ENCODE measurements around the gene AJM1. TPM values are rescaled to one million over a fixed set of nuclear protein-coding genes. Genes with fewer than 3 reads are reported as not detected.

AJM1 gene
- total and polyA plus RNA-seq, 7 donors: 1.3 to 4.9 (median 2.0) TPM

GRCh38 chr9:136849038-136849959, 7.0 kb downstream of the AJM1 start, which contains the start of gene PHPT1:
PHPT1 (plus strand) TSS chr9:136849409; CDS start chr9:136849431, 22 bp downstream.
- Histone ChIP-seq H3K27me3 (ENCODE audit: insufficient read depth in 3 of 3, low read length in 2 of 3) (peaks cover 0 to 20% (median 8%) of the 10 kb centered on the region in 3 donors), H3K27ac (peak within 1 kb of the TSS; percentile 91), H3K9me3 (no peaks in the 10 kb centered on the region), H3K36me3 (ENCODE audit: insufficient read depth in 1 of 2, low read depth in 1 of 2) (peaks cover 0 to 21% of the 10 kb centered on the region in 2 donors), H3K4me3 (peak within 1 kb of the TSS; percentile 81), H3K4me1 (peaks cover 26% of the 10 kb centered on the region)
- DNase-seq (peak; percentile 99), ATAC-seq (peak; percentile 85 to 91 (median 88))
- intact Hi-C loops (cut with DNase I): loop anchor here (5.0 to 10.0 kb wide), 5 partner anchors 78 to 178 kb away; partner anchors contain the start of genes ABCA2 (in 2 of the 2), C8G (in 1 of the 2) and FBXW5 (in 1 of the 2)
- TF ChIP-seq CTCF (IDR thresholded peaks at IDR 0.05): no peak
- WGBS, 3 donors: 0% methylated on average over 48 to 77 of the region's 77 CpGs

DNA sequence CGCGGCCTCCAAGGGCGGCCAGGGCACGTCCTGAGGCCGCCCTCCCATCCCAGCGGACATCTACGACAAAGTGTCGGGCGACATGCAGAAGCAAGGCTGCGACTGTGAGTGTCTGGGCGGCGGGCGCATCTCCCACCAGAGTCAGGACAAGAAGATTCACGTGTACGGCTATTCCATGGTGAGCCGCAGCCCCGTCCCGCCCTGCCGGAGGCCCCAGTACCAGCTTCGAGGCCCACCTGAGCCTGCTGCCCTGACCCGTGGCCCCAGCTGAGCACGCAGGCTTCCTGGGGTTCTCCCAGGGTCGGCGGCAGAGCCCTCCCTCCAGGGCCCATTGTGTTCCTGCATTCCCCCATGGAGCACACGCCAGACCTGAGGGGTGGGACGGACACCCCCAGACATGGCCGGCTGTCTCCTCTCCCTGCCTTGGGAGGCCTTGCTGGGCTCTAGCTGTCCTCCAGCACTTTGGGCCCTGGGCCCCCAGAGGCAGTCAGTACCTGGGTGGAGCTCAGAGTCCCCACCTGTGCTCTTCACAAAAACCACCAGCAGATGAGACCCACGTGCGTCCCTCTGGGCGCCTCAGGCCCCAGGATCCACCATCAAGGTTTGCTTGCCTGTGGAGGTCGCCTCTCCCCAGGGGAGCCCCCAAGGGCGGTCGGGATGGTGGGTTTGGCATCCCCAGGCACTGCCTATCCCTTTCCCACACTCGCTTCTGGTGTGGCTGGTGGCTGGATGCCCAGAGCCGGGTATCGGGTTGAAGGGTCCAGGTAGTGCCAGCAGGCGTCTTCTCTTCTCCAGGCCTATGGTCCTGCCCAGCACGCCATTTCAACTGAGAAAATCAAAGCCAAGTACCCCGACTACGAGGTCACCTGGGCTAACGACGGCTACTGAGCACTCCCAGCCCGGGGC, 7.9 kb downstream of the AJM1 start:
- peaks cover 0 to 21% of the 10 kb centered on the region in 2 donors for H3K36me3 ChIP-seq (ENCODE audit: insufficient read depth in 1 of 2, low read depth in 1 of 2)
- DNase-seq: peak; percentile 36 to 63
- H3K27ac ChIP-seq: peak overlapping the region; percentile 91
- no peak for ATAC-seq
- H3K4me1 ChIP-seq: peaks cover 26% of the 10 kb centered on the region
- H3K27me3 ChIP-seq (ENCODE audit: insufficient read depth in 3 of 3, low read length in 2 of 3): peaks cover 0 to 17% (median 6%) of the 10 kb centered on the region in 3 donors
- WGBS, 3 donors: 19 to 33% (median 21%) methylated on average over 40 to 43 of the region's 43 CpGs
- intact Hi-C loops (cut with DNase I): loop anchor here (5.0 to 10.0 kb wide), 5 partner anchors 77 to 177 kb away; partner anchors contain the start of genes ABCA2 (in 2 of the 2), C8G (in 1 of the 2) and FBXW5 (in 1 of the 2)
- TF ChIP-seq CTCF (IDR thresholded peaks at IDR 0.05): no peak
- H3K4me3 ChIP-seq: peak overlapping the region; percentile 81
- no peaks in the 10 kb centered on the region for H3K9me3 ChIP-seq

DNA sequence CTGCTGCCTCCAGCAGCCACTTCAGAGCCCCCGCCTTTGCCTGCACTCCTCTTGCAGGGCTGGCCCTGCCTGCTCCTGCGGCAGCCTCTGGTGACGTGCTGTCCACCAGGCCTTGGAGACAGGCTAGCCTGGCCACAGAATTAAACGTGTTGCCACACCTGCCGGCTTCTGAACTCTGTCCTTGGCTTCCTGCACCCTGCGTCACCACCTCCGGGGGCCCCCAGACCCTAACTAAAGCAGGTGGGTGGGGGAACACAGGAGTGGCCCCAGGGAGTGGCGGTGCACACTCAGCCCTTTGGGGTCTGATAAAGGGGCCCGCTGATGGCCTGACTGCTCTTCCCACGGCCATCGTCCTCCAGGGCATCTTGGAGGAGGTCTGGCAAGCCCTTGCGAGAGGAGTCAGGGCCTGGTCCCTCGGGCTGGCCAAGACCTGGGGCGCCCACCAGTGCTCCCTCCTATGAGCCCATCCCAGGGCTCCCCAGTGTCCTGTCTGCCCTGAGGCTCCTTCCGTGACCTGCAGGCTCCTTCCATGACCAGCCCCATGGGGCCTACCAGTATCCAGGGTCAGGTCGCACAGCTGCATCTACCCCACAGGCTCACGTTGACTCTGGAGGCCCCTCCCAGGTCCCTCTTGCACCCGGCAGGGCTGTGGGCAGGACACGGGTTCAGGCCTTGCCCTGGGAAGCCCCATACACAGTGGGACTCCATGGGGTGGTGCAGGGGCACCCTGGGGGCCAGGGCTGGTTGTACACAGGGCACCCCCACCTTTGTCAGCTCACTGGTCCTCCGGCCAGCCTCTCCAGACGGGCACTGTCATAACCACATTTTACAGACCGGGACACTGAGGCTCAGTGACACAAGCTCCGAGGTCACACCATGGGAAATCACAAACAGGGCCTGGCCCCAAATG, 8.8 kb downstream of the AJM1 start:
- intact Hi-C loops (cut with DNase I): loop anchor here in 1 of 2 donors (5.0 kb wide), 1 partner anchor 76 kb away; no protein-coding TSS in a partner anchor
- peak overlapping the region; percentile 91 for H3K27ac ChIP-seq
- H3K36me3 ChIP-seq (ENCODE audit: insufficient read depth in 1 of 2, low read depth in 1 of 2): peaks cover 0 to 21% of the 10 kb centered on the region in 2 donors
- no peaks in the 10 kb centered on the region for H3K9me3 ChIP-seq
- H3K4me3 ChIP-seq: peak overlapping the region; percentile 81
- ATAC-seq (no peak), DNase-seq (peak; percentile 21 to 58)
- peaks cover 0 to 9% (median 6%) of the 10 kb centered on the region in 3 donors for H3K27me3 ChIP-seq (ENCODE audit: insufficient read depth in 3 of 3, low read length in 2 of 3)
- TF ChIP-seq CTCF (IDR thresholded peaks at IDR 0.05): no peak
- WGBS, 3 donors: 73 to 80% (median 76%) methylated on average over 23 of the region's 23 CpGs
- H3K4me1 ChIP-seq: peaks cover 26% of the 10 kb centered on the region
